Skin of body (tissue), 2 donors: ENCODE measurements around the gene DOCK3. TPM values are rescaled to one million over a fixed set of nuclear protein-coding genes. Genes with fewer than 3 reads are reported as not detected.
"Not testable (repeated sequence)": the region's sequence is repeated elsewhere in the genome, so short reads cannot be mapped to it uniquely, and the experiment has no call there.

ENCODE experiments used
- DNase-seq: peaks from one replicate; lab custom pipeline; 2025; lab: John Stamatoyannopoulos, UW
- total RNA-seq: library from RNA; depleted of rRNA; stranded (reverse); fragments of >200 nt; gene quantifications from one replicate; pipeline ENCODE4 v1.2.3, GENCODE V29; 2014

DOCK3 gene
- total RNA-seq, 1 donor from 2014 or later: 0.89 TPM

DNA sequence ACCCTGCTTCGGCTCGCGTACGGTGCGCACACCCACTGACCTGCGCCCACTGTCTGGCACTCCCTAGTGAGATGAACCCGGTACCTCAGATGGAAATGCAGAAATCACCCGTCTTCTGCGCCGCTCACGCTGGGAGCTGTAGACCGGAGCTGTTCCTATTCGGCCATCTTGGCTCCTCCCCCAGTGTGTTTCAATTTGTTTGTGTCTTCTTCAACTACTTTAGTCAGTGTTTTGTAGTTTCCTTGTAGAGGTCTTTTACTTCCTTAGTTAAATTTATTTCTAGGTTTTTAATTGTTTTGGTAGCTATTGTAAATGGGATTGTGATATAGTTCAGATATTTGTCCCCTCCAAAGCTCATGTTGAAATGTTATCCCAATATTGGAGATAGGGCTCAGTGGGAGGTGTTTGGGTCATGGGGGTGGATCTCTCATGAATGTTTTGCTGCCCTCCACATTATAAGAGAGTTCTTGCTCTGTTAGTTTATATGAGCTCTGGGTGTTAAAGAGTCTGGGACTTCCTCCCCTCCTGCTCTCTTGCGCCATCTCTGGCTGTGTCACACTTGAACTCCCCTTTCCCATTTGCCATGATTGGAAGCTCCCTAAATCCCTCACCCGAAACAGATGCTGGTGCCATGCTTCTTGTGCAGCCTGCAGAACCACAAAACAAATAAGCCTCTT is 304.4 kb downstream of the DOCK3 start:
- no peak for DNase-seq

DNA sequence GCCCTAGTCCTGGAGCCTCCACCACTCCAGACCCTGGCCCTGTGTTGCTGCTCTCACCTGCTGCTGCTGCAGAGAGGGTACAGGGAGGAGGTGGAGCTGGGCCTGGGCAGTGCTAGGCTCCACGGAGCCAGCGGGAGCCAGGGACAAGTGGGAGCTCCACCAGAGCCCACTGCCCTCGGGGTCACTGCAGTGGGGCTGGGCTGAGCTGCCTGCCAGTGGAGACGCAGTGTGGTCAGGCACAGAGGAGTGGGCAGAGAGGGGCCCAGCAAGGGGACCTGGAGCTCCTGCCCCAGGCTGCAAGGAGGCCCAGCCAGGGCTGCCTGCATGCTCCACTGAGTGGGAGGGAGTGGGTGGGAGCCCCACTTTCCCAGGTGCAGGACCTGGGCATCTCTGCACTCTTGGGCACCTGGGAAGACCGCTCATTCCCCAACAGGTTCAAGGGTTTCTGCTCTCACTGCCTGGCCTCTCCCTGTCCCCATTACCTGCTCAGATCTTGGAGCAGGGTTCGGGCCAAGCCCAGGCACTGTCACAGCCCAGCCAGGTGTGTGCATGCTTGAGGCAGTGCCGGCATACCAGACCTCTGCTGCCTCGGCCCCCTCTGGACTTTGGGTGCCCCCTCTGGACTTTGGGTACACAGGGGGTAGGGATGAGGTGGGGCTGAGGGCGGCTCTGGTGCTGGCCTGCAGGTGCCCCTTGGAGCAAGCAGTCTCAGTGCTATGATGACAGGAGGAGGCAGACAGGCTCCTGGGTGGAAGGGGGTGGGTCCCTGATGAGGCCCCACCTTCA is 308.0 kb downstream of the DOCK3 start:
- DNase-seq: no peak

DNA sequence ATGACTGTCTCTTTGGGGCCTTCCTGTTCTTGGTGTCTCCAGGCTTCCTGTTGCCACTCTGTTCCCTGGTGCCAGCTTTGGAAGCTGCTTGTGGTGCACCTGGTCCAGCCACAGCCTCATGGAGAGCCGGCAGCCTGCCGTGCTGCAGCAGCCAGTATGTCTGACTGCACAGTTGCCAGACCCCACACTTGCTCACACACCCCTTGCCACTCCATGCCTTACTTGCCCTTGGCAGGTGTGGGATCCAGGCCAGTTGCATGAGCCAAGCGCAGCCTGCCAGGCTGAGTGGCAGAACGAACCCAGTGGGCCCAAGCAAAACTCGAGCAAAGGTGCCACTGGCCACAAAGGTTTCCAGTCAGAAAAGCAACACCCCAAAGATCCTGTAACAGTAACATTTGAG is 309.2 kb downstream of the DOCK3 start:
- no peak for DNase-seq

DNA sequence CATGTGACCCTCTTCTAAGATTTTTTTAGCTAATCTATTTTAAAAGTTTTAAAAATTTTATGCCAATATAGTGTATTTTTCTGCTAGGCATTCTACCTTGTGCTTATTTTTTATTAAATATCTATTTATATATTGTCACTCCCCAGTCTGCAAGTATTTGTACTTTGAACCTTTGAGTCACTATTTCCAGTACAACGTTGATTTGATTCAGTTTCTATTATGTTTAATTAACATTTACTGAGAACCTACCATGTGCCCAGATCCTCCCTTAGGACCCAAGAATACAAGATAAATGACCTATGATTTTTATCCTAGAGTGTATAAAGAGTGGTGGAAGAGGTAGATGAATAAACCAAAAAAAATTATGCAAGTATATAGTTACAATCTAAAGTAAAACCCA is 311.2 kb downstream of the DOCK3 start:
- no peak for DNase-seq

DNA sequence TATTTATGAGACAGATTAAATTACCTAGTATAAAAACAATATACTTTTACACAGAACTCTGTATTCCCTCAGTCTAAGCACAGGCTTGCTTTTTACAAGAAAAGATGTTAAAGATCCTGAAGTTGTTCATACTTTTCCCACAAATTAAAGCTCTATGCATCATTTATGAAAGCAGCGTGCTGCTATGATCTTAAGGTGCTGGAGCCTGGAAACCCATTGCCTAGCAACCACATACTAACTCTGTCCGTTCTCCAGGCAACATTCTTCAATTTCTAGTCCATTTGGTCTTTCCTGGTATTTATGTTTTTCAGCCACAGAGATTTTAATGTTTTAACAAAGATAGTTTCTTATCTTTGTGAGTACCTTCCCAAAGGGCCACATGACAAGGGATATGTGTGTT is 312.0 kb downstream of the DOCK3 start:
- no peak for DNase-seq

DNA sequence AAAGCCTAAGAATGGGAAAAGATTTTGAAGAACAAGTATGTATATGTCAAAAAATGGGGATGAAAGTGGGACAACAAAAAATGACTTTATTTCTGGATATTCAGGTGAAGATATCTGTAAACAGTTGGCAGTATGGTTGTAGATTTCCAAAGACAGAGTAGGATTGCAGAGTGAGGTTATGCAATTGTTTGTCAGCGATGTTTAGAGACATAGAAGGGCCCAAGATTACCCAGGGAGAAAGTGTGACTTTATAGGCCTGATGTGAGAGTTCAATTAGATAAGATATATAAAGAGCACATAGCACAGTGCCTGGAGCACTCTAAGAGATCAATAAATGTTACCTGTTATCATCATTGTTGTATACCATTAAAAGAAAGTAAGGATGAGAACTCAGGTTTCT is 319.8 kb downstream of the DOCK3 start:
- no peak for DNase-seq

DNA sequence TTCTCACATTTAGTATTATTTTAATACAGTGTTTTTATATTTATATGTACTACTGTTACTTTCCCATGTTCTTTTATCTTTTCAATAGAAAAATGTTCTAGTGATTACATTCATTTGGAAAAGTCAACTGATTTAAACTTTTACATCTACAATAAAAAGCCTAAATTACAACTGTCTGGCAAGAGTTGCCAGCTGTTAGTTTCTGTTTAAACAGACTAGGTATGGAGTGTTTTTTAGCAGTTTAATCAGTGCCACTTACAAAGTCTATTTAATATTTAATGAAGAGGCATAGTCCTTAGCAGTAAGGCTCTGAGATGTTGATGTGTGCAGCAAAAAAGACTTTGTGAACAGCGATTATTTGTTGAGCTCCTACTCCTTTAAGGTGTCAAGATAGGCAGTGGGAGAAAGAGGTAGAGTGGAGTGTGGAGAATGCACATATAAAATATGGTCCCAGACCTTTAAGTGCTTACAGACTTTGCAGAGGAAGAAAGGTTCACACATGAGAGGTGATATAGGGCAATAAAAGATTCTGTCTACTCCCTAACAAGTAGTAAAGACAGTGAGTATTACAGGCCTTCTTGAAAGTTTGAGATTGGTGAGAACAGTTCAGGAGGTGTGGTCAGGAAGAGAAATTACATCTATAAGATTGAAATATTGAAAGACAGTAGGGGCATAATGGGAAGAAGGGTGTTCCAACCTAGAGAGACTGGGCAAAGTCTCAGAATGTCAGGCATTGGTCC is 320.5 kb downstream of the DOCK3 start:
- no peak for DNase-seq

DNA sequence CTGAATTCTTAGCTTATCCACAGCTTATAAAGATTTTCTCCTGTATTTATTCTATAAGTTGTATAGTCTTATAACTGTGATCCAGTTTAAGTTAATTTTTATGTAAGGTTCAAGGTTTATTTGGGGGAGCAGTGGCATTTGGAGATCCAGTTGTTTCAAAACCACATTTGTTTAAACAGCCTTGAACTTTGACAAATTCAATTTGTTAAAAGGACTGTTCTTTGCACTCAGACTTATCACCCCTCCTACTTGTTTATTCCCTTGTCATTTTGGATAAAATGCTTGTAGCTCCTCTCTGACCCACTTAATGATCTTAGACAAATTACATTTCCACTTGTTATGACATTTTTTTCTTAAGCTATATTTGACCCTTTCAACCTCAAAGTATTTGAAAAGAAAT is 327.8 kb downstream of the DOCK3 start:
- DNase-seq: no peak

DNA sequence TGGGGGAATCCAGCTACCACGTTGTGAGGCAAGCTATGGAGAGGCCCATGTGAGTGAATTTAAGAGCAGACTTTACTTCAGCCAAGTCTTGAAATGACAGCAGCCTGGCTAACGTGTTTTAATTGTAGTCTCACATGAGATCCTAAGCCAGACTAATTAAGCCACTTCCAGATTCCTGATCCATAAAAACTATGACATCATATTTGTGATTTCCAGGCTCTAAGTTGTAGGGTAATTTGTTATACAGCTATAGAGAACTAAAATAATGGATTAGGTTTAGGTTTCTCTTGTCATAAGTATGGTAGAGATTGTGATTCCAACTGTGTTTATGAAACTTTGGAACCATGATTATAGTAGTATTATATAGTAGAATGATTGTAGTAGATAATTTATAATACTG is 329.5 kb downstream of the DOCK3 start:
- DNase-seq: no peak

DNA sequence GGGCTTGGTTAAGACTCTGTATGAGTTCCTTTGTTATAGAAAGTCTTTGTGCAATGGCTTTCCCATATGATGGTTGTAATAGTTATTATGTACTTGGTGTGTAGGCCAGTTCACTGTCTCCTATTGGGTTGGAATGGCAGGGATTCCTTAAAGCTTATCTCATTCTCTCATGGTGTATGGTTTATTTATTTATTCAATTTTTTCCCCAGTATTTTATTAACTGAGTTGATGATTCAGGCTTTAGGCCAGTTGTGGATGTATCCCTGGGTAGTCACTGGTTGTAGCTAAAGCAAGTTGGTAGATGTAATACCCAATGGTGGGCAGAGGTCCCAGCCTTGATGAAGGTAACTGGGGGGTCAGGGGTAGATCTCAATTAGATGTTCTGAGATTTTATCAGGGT is 349.4 kb downstream of the DOCK3 start:
- no peak for DNase-seq

DNA sequence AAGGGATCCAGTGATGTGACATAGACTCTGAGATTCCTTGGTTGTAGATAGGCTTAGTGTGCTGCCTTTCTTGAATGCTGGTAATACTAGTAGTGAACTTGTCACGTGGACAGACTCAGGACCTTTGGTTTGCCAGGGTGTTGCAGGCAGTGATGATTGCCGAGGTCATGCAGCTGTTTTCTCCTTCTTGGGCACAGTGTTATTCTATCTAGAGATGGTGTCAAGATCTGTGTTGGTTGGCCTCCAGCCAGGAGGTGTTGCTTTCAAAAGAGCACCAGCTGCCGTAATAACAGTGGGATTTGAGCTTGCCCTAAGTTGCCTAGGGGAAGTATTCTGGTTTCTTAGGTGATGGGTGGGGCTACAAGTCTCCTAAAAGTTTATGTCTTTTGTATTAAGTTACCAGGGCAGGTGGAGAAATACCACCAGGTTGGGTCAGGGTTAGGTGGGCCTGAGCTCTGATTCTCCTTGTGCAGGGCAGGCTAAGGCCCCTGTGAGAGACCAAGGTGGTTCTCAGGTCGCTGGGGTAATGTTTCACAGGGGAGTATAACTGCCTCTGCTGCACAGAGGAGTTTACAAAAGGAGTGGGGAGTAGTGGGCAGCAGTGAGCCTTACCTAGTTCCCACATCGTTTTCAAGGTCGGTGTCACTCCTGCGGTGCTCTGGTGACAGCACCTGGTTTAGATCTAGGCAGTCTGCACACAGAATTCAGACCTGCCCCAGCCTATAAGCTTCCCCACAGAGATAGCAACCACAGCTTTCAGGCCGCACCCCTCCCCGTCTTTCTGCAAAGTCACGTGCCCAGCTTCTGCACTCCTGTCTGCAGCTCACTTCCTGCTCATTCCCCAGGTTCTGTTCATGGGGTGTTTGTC is 350.3 kb downstream of the DOCK3 start:
- DNase-seq: no peak

DNA sequence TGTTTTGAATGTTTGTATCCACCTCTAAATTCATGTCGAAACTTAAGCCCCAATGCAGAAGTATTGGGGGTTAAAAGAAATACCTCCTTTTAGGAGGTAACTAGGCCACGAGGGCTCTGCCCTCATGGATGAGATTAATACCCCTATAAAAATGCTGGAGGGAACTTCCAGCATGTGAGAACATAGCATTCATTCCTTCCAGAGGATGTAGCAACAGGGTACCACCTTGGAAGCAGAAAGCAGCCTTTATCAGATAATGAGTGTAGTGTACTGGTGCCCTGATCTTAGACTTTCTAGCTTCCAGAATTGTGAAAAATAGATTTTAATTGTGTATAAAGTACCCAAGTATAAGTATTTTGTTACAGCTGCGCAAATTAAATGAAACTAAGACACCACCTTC is 356.9 kb downstream of the DOCK3 start:
- DNase-seq: no peak

DNA sequence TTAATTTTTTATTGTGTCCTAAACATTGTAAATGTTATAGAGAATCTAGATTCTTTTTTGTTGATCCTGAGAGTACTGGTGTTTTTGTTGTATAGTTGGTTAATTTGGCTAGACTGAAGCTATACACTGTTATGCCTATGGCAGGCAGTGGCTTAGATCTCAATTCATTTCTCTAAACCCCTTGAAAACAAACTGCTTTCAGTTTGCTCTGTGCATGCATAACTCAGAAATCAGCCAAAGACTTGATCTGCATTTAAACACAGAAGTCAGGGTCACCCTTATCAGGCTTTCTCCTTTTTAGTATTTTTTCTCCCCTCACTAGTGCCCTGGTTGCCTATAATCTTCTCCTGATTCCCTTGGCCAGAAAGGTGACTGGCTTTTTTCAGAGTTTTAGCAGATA is 360.9 kb downstream of the DOCK3 start:
- DNase-seq: no peak

DNA sequence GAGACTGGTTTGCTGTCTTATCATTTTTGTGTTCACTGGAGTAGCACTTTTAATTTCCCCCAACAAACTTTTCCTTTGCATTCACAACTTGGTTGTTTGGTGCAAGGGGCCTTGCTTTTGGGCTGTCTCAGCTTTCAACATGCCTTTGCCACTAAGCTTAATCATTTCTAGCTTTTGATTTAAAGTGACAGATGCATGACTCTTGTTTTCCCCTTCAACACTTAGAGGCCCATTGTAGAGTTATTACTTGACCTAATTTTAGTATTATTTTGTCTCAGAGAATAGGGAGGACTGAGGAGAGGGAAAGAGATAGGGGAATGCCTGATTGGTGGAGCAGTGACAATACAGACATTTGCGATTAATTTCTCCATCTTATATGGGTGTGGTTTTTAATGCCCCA is 370.3 kb downstream of the DOCK3 start:
- DNase-seq: no peak

DNA sequence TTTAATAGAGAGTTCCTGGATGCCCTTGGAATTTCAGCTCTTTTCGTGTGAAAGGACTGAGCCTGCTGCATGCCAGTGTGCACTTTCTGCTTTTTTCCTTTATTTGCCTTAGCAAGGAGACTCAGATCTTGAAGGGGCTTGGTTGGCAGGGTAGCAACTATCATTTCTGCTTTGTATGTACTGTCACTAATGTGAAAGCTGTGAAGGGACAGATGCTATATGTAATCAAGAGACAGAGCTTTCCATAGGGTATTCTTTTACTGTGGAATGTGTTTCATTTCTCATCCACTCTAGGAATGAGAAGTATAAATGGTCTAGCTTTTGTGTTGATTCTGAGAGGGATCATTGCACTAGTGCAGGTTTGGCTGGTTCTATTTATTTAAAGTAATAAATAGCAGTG is 377.8 kb downstream of the DOCK3 start:
- no peak for DNase-seq

DNA sequence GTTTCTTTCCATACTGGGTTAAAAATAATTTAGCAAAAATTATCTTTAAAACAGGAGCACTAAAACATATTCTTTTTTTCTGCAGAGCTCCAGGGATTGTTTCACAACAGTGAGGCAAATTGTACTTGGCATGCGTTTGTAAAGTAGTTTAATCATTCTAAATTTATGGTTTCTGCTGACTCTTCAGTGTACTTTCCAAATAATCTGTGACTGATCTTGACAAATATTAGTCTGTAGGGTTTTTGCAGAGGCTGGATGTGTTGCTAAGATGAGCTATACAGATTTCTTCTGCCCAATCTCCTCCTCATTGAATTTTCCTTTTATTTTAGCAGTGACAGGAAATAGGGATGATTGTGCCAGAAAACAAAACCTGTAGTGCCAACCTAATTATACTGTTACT is 382.4 kb downstream of the DOCK3 start:
- DNase-seq: peak; percentile 17

DNA sequence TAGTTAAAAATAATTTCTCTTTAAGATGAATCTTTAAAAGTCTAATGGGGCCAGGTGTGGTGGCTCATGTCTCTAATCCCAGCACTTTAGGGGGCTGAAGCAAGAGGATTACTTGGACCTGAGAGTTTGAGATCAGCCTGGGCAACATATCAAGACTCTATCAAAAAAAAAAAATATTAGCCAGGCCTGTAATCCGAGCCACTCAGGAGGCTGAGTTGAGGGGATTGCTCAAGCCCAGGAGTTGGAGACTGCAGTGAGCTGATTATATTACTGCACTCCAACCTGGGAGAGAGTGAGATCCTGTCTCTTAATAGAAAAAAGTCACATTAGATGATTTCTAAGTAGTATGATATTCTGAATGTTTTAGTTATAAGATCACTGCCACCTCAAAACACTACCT is 388.3 kb downstream of the DOCK3 start:
- no peak for DNase-seq

DNA sequence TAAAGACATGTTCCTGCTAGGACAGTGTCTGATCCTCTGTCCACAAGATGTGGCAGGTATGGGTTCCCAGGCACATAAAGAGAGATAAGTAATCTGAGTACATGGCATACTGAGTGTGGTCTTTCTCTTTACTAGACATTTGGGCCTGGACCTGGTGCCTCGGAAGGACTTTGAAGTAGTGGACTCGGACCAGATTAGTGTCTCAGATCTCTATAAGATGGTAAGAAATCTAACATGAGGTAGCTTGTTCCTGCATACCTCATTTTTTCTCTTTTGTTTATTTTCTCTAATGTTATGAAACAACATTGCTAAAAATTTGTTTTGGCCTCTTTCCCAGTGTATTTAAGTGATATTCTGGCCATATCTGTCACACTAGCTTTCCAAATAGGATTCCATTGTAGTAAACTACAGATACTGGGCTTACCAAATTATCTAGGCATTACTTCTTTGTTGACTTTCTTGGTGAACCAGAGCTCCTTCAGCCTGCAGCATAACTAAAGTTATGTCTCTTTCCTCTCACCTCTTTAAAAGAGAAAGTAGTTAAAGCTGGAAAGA is 400.6 kb downstream of the DOCK3 start:
- no peak for DNase-seq

DNA sequence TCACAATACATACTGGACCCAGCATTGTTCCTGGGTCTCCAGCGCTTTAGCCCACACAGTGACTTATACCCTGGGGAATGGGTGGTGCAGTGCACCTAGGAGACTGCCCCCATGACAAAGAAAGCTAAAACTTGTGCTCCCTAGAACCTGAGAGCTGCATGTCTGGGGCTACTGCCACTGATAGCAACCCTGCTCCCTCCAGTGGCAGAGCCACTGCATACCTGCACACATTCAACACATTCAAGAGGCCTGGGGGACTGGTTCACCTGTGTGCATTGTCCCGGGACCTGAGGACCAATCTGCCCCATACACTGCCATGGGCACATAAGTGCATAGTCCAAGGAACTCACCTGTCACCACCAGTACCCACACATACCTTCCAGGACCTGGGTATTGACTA is 407.6 kb downstream of the DOCK3 start:
- no peak for DNase-seq

DNA sequence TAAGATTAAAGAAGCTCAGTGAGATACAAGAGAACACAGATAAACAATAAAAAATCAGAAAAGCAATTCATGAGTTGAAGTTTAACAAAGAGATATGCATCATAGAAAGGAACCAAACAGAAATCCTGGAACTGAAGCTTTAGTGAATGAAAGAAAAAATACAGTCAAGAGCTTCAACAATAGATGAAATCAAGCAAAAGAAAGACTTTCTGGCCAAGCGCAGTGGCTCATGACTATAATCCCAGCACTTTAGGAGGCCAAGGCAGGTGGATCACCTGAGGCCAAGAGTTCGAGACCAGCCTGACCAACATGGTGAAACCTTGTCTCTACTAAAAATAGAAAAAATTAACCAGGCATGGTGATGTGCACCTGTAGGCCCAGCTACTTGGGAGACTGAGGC is 408.8 kb downstream of the DOCK3 start:
- DNase-seq: no peak

DNA sequence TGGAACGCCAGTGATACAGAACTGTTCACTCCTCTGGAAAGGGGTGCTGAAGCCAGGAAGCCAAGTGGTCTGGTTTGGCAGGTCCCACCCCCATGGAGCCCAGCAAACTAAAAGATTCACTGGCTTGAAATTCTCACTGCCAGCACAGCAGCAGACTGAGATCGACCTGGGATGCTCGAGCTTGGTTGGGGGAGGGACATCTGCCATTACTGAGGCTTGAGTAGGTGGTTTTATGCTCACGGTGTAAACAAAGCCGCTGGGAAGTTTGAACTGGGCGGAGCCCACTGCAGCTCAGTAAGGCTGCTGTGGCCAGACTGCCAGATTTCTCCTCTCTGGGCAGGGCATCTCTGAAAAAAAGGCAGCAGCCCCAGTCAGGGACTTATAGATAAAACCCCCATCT is 417.4 kb downstream of the DOCK3 start:
- not testable (repeated sequence) for DNase-seq
